HG03108 (cell line): ENCODE data around the gene MRTO4.
A peak's percentile ranks its signal among the peaks of the same experiment; 100 is the strongest.
"Not testable (repeated sequence)": the region's sequence is repeated elsewhere in the genome, so short reads cannot be mapped to it uniquely, and the experiment has no call there.

Experiments used
- ATAC-seq: cut with Tn5 transposase; IDR thresholded peaks from one replicate; pipeline ENCODE4 v1.9.1; 2021; ENCODE audit warnings: moderate library complexity; ENCODE audit not compliant: unreplicated experiment

The MRTO4 gene

GRCh38 chr1:19251305-19252196 is at the start of gene MRTO4, which contains the start of gene EMC1:
Gene MRTO4, plus strand, starts transcription at chr1:19251805. Its CDS starts 31 bp downstream, at chr1:19251836.
Gene EMC1, minus strand, starts transcription at chr1:19251524. Its CDS starts 15 bp downstream, at chr1:19251509.
- ATAC-seq, result peak; percentile 81

DNA sequence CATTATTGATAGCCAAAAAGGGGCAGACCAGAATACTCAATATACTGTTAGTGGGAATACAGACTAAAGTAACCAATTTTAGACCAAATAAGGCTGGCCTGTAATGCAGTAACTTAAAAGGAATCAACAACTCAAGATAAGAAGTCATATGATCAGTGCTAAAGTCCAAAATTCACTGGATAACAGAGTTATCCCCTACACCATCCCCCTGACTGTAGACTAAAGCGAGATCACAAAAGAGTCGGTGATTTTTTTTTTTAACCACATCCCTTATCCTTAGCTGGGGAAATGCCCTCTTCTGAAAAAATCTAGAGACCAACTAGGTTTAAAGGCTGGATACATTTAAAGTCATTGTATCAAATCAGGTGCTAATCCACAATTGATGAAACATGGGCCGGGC is 49.2 kb upstream of the MRTO4 start:
- ATAC-seq, result no peak

GRCh38 chr1:19203440-19203839 is 48.2 kb upstream of the MRTO4 start:
- ATAC-seq, result no peak

GRCh38 chr1:19204446-19205266 is 46.9 kb upstream of the MRTO4 start:
- ATAC-seq, result no peak

DNA sequence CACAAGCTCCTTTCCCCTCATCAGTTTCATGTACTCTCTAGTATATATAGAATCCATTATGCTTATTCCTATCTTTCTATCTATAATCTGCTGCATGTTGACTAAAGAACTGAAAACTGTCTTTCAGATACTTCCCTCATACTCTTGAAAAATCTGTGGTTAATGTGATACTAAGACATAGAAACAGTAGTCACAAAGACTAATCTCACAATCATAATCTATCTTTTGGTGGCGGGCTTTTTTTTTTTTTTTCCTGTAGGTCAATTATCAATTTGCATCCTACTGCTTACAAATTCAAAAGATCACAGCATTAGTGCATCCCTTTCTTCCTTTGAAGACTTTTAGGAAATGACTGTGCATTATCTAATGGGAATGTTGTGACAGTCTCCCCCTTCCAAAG is 46.2 kb upstream of the MRTO4 start:
- no peak for ATAC-seq

DNA sequence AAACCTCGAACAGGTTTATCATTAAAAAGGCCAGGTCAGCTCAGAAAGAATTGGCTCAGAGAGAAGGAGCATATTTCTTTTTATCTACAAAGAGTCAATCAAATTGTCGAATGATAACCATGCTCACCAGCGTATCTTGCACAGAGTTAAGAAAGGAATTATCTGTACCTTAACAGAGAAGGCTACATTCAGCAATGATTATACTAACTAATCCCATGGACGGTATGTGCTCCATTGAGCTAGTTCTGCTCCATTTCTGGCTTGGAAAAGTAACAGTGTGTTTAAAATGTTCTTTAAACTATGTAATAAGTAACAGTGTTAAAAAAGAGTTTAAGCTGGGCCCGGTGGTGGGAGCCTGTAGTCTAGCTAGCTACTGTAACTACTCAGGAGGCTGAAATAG is 45.8 kb upstream of the MRTO4 start:
- ATAC-seq, result no peak

DNA sequence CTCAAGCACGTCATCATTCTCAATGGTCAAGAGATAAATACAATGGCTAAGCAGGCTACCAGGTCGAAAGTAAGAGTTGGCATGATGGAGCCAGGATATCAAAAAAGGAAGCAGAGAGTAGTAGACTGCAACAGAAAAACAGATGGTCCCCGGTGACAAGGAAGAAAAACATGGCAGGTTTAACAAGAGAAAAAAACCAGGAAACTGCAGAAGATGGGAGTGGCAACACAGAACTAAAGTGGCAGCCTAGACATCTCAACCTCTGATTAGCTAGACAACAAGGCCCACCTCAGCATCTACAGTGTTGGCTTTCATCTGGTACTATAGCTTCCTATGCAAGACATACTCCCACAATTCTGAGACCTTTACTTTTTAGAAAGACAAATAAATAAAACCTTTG is 44.7 kb upstream of the MRTO4 start:
- no peak for ATAC-seq

- no peak for ATAC-seq
Observed at GRCh38 chr1:19208710-19209438, 42.7 kb upstream of the MRTO4 start.

GRCh38 chr1:19209439-19209989 is 42.1 kb upstream of the MRTO4 start:
- ATAC-seq, result peak; percentile 44

- ATAC-seq, result peak; percentile 72
Observed at GRCh38 chr1:19209990-19210771, 41.4 kb upstream of the MRTO4 start, which contains the start of gene UBR4. Gene UBR4, minus strand, starts transcription at chr1:19210266. Its CDS starts 18 bp downstream, at chr1:19210248.

- ATAC-seq, result no peak
Observed at GRCh38 chr1:19210772-19211549, 40.6 kb upstream of the MRTO4 start.

- ATAC-seq, result no peak
Observed at GRCh38 chr1:19212167-19212566, 39.4 kb upstream of the MRTO4 start.

DNA sequence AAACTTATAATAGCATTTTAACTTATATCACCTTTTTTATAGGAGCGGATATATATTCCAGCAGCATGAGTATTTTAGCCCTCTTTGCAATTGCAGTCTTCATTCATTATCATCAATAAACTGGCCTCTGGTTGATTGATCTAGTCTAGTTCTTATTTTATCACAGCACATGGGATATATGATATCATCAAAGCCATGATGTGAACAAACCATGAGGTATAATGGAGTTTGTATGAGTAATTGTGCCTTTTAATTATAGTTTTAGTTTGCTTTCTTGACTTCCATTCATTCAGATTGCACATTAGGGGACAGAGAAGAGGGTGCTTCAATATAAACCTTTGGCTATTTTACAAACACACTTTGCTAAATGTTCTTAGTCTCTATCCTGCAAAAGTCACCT is 38.0 kb upstream of the MRTO4 start:
- ATAC-seq, result no peak

GRCh38 chr1:19216585-19216984 is 35.0 kb upstream of the MRTO4 start:
- not testable (repeated sequence) for ATAC-seq

- ATAC-seq, result no peak
Observed at GRCh38 chr1:19219451-19219850, 32.2 kb upstream of the MRTO4 start.

GRCh38 chr1:19220080-19220846 is 31.3 kb upstream of the MRTO4 start:
- ATAC-seq, result no peak

- no peak for ATAC-seq
Observed at GRCh38 chr1:19220991-19221390, 30.6 kb upstream of the MRTO4 start.

- ATAC-seq, result no peak
Observed at GRCh38 chr1:19222573-19222972, 29.0 kb upstream of the MRTO4 start.
